ENCODE measurements around the gene MICAL2. TPM values are rescaled to one million over a fixed set of nuclear protein-coding genes. Genes with fewer than 3 reads are reported as not detected.

Gene MICAL2
- total RNA-seq, 1 experiment from 2014 or later, result 191 TPM

- CTCF ChIA-PET, result interaction anchor here (0.6 kb wide), 1 partner anchor 12 kb away, joined by 3 read pairs; no protein-coding TSS in a partner anchor
- Mint-ChIP-seq H3K4me1 (ENCODE audit: low read depth, unreplicated experiment) (peaks cover 61% of the 10 kb centered on the region), H3K9me3 (ENCODE audit: low read depth, unreplicated experiment) (no peaks in the 10 kb centered on the region), H3K27me3 (ENCODE audit: unreplicated experiment) (no peaks in the 10 kb centered on the region), H3K27ac (ENCODE audit: unreplicated experiment) (no peak overlapping the region), H3K4me3 (ENCODE audit: low read depth, unreplicated experiment) (no peak overlapping the region), H3K36me3 (ENCODE audit: insufficient read depth, unreplicated experiment) (peaks cover 29% of the 10 kb centered on the region)
- no peak for DNase-seq
- BruUV-seq (replicated peaks), result no TSS peak
- TF ChIP-seq, protein P1, sequence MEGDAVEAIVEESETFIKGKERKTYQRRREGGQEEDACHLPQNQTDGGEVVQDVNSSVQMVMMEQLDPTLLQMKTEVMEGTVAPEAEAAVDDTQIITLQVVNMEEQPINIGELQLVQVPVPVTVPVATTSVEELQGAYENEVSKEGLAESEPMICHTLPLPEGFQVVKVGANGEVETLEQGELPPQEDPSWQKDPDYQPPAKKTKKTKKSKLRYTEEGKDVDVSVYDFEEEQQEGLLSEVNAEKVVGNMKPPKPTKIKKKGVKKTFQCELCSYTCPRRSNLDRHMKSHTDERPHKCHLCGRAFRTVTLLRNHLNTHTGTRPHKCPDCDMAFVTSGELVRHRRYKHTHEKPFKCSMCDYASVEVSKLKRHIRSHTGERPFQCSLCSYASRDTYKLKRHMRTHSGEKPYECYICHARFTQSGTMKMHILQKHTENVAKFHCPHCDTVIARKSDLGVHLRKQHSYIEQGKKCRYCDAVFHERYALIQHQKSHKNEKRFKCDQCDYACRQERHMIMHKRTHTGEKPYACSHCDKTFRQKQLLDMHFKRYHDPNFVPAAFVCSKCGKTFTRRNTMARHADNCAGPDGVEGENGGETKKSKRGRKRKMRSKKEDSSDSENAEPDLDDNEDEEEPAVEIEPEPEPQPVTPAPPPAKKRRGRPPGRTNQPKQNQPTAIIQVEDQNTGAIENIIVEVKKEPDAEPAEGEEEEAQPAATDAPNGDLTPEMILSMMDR (IDR thresholded peaks at IDR 0.05; ENCODE audit: unreplicated experiment), result no peak
- intact Hi-C loops (cut with micrococcal nuclease; ENCODE audit: unreplicated experiment), result no loop called here
Observed at GRCh38 chr11:12170984-12171383, 60.6 kb downstream of the MICAL2 start.

DNA sequence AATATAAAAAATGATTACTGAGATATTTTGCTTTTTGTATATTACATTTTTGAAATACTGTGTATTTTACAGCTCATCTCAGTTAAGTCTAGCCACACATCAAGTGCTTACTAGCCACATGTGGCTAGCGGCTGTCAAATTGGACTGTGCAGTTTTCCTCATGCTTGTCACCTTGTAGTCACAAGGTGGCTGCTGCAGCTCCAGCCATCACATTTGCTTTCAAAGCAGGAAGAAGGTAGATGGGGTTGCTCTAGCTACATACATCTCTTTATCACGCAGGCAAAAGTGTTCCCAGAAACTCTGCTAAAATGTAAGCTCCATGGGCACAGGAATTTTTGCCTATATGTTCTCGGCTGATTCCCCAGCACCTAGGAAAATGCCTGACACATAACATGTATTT, 61.5 kb downstream of the MICAL2 start:
- Mint-ChIP-seq H3K36me3 (ENCODE audit: insufficient read depth, unreplicated experiment) (peaks cover 30% of the 10 kb centered on the region), H3K27ac (ENCODE audit: unreplicated experiment) (no peak overlapping the region), H3K4me1 (ENCODE audit: low read depth, unreplicated experiment) (peaks cover 59% of the 10 kb centered on the region), H3K9me3 (ENCODE audit: low read depth, unreplicated experiment) (no peaks in the 10 kb centered on the region), H3K27me3 (ENCODE audit: unreplicated experiment) (no peaks in the 10 kb centered on the region), H3K4me3 (ENCODE audit: low read depth, unreplicated experiment) (no peak overlapping the region)
- no TSS peak for BruUV-seq (replicated peaks)
- CTCF ChIA-PET, result interaction anchor here (1.0 kb wide), 1 partner anchor 27 kb away, joined by 3 read pairs; no protein-coding TSS in a partner anchor
- intact Hi-C loops (cut with micrococcal nuclease; ENCODE audit: unreplicated experiment), result no loop called here
- TF ChIP-seq, protein P1 (IDR thresholded peaks at IDR 0.05; ENCODE audit: unreplicated experiment), result no peak
- no peak for DNase-seq

DNA sequence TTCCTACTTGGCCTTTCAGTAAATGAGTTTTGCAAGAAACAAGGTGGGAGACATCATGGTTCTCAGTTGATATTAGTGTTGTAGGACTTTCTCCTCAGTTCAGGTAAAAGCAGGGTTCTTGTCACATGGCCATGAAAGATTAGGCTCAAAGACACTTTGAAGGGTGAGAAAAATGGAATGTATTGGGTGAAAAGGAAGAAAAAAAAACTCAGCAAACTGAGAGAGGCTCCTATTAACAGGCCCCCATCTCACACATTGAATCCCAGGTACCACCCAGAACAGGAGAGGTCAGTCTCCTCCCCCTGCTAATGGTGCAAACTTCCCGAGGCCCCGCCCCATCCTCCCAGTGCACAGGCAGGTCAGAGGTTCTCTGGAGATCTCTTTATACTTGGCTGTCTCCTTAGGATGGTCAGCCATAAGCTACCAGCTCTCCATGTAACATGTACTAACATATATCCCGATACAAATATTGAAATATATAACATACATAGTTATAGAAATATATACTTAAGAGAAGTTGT, 62.2 kb downstream of the MICAL2 start:
- Mint-ChIP-seq H3K27ac (ENCODE audit: unreplicated experiment) (no peak overlapping the region), H3K4me3 (ENCODE audit: low read depth, unreplicated experiment) (no peak overlapping the region), H3K27me3 (ENCODE audit: unreplicated experiment) (no peaks in the 10 kb centered on the region), H3K9me3 (ENCODE audit: low read depth, unreplicated experiment) (no peaks in the 10 kb centered on the region), H3K36me3 (ENCODE audit: insufficient read depth, unreplicated experiment) (peaks cover 23% of the 10 kb centered on the region), H3K4me1 (ENCODE audit: low read depth, unreplicated experiment) (peaks cover 56% of the 10 kb centered on the region)
- DNase-seq, result no peak
- CTCF ChIA-PET, result interaction anchor here (1.0 kb wide), 1 partner anchor 27 kb away, joined by 3 read pairs; no protein-coding TSS in a partner anchor
- no TSS peak for BruUV-seq (replicated peaks)
- TF ChIP-seq, protein P1 (IDR thresholded peaks at IDR 0.05; ENCODE audit: unreplicated experiment), result no peak
- intact Hi-C loops (cut with micrococcal nuclease; ENCODE audit: unreplicated experiment), result no loop called here

DNA sequence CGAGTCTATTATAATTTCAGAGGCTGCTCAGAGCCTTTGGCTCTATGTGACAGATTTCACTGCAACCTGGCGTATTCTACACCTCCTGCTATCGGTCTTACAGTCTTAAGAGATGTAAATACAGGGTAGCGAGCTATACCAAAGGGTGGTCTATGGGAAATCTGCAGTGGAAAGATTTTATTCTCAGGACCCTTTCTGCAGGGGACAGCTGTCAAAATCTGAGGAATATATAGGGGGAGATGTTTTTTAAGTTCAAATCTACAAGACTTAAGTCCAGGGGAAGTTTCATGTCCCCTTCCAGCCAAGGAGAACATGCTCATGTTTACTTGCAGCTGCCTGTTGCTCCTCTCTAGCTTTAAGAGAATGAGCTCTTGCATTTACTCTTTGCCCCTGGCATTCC, 62.7 kb downstream of the MICAL2 start:
- H3K36me3 Mint-ChIP-seq (ENCODE audit: insufficient read depth, unreplicated experiment), result peaks cover 23% of the 10 kb centered on the region
- TF ChIP-seq, protein P1 (IDR thresholded peaks at IDR 0.05; ENCODE audit: unreplicated experiment), result no peak
- no TSS peak for BruUV-seq (replicated peaks)
- CTCF ChIA-PET, result interaction anchor here (0.7 kb wide), 1 partner anchor 77 kb away, joined by 8 read pairs; no protein-coding TSS in a partner anchor
- H3K4me3 Mint-ChIP-seq (ENCODE audit: low read depth, unreplicated experiment), result no peak overlapping the region
- H3K9me3 Mint-ChIP-seq (ENCODE audit: low read depth, unreplicated experiment), result no peaks in the 10 kb centered on the region
- peak overlapping the region; percentile 27 for H3K27ac Mint-ChIP-seq (ENCODE audit: unreplicated experiment)
- no peak for DNase-seq
- intact Hi-C loops (cut with micrococcal nuclease; ENCODE audit: unreplicated experiment), result no loop called here
- H3K27me3 Mint-ChIP-seq (ENCODE audit: unreplicated experiment), result no peaks in the 10 kb centered on the region
- H3K4me1 Mint-ChIP-seq (ENCODE audit: low read depth, unreplicated experiment), result peaks cover 56% of the 10 kb centered on the region
